GM20000 (cell line): Measurements from ENCODE around the gene TMEM253.

Source experiments
- DNase-seq: peaks from one replicate; pipeline ENCODE4 v3.0.0; 2012; ENCODE audit warnings: low spot score
- TF ChIP-seq, protein P1 (sequence below): IDR thresholded peaks from 2 replicates; pipeline ENCODE4 v1.5.1; 2012; ENCODE audit warnings: mild to moderate bottlenecking, control low read depth; ENCODE audit errors: extremely low read depth, missing control alignments

The TMEM253 gene

DNA sequence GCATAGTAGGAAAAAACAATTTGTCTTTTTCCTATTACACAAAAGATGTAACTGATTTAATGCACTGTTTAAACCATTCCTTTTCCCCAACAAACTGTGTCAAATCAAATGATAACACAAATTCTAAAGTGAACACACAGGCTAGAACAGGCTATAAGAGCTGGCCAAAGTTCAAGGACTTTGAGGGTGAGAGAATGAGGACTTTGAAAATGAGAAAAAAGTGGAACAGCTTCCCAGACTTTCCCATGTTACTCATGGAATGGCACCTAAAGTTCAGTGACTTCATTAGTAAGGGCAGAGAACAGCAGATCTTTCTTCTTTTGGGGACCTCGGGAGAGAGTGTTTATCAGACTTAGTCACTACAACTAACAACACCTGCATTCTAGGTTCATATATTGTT, 22.6 kb downstream of the TMEM253 start:
- no peak for DNase-seq
- TF ChIP-seq, protein P1, sequence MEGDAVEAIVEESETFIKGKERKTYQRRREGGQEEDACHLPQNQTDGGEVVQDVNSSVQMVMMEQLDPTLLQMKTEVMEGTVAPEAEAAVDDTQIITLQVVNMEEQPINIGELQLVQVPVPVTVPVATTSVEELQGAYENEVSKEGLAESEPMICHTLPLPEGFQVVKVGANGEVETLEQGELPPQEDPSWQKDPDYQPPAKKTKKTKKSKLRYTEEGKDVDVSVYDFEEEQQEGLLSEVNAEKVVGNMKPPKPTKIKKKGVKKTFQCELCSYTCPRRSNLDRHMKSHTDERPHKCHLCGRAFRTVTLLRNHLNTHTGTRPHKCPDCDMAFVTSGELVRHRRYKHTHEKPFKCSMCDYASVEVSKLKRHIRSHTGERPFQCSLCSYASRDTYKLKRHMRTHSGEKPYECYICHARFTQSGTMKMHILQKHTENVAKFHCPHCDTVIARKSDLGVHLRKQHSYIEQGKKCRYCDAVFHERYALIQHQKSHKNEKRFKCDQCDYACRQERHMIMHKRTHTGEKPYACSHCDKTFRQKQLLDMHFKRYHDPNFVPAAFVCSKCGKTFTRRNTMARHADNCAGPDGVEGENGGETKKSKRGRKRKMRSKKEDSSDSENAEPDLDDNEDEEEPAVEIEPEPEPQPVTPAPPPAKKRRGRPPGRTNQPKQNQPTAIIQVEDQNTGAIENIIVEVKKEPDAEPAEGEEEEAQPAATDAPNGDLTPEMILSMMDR = no peak

GRCh38 chr14:21133901-21134300, 33.0 kb downstream of the TMEM253 start:
- TF ChIP-seq, protein P1 = no peak
- DNase-seq = no peak

DNA sequence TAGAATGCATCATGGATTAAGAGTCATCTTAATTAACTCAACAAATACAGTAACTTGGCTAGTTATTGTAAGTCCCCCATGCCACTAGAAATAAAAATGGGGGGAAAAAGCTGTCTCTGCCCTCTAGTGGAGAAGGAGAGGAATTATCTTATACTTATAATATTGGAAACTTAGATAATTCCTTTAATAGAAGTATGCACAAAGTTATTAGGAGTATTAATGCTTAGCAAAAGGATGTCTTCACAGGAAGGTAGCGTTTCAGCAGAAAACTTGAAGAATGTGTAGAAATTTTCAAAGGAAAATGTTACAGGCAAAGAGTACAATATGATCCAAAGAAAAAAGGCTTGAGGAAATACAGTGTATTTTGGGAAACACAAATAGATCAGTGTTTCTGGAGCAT, 35.2 kb downstream of the TMEM253 start:
- TF ChIP-seq, protein P1 = peak; percentile 40
- DNase-seq = peak; percentile 39

DNA sequence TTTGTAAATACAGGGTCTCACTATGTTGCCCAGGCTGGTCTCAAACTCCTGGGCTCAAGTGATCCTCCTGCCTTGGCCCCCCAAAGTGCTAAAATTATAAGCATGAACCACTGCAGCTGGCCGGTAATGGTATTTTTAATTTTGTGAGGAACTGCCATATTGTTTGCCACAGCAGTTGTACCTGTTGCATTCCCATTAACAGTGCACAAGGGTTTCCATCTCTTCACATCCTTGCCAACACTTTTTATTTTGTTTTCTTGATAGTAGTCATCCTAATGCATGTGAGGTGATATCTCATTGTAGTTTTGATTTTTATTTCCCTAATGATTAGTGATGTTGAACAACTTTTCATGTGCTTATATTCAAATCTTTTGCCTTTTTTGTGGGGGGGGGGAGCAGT, 41.5 kb downstream of the TMEM253 start:
- TF ChIP-seq, protein P1 = no peak
- no peak for DNase-seq

GRCh38 chr14:21145437-21145836, 44.6 kb downstream of the TMEM253 start:
- no peak for DNase-seq
- TF ChIP-seq, protein P1 = no peak

- DNase-seq = no peak
Observed at GRCh38 chr14:21149641-21150367, 48.9 kb downstream of the TMEM253 start.

More at GRCh38 chr14:21149641-21150367, 48.9 kb downstream of the TMEM253 start:
- TF ChIP-seq, protein P1 = no peak
